ENCODE measurements around the gene WNT7A.

The WNT7A gene

GRCh38 chr3:13800064-13800463 is 79.8 kb downstream of the WNT7A start:
- no peak overlapping the region for H3K4me3 ChIP-seq (ENCODE audit: low read depth in 1 of 2, low read length in 1 of 2)
- H3K27ac ChIP-seq = no peak overlapping the region
- TF ChIP-seq CTCF (IDR thresholded peaks at IDR 0.05) = no peak
- H3K4me1 ChIP-seq (ENCODE audit: control insufficient read depth in 1 of 2, insufficient read depth in 1 of 2, low read depth in 1 of 2, low read length in 1 of 2) = no peaks in the 10 kb centered on the region
- H3K27me3 ChIP-seq = peaks cover 22% of the 10 kb centered on the region
- no peaks in the 10 kb centered on the region for H3K9me3 ChIP-seq
- H3K36me3 ChIP-seq = no peaks in the 10 kb centered on the region

GRCh38 chr3:13798401-13798800 is 81.5 kb downstream of the WNT7A start:
- no peak overlapping the region for H3K4me3 ChIP-seq (ENCODE audit: low read depth in 1 of 2, low read length in 1 of 2)
- TF ChIP-seq CTCF (IDR thresholded peaks at IDR 0.05) = no peak
- no peaks in the 10 kb centered on the region for H3K4me1 ChIP-seq (ENCODE audit: control insufficient read depth in 1 of 2, insufficient read depth in 1 of 2, low read depth in 1 of 2, low read length in 1 of 2)
- no peaks in the 10 kb centered on the region for H3K36me3 ChIP-seq
- H3K9me3 ChIP-seq = no peaks in the 10 kb centered on the region
- H3K27me3 ChIP-seq = peaks cover 22% of the 10 kb centered on the region
- H3K27ac ChIP-seq = no peak overlapping the region

- no peak overlapping the region for H3K27ac ChIP-seq
- no peak for TF ChIP-seq CTCF (IDR thresholded peaks at IDR 0.05)
These were observed 83.0 kb downstream of the WNT7A start for GRCh38 chr3:13796701-13797460.

GRCh38 chr3:13795816-13796215 is 84.1 kb downstream of the WNT7A start:
- Histone ChIP-seq H3K9me3 (no peaks in the 10 kb centered on the region), H3K4me3 (ENCODE audit: low read depth in 1 of 2, low read length in 1 of 2) (no peak overlapping the region), H3K4me1 (ENCODE audit: control insufficient read depth in 1 of 2, insufficient read depth in 1 of 2, low read depth in 1 of 2, low read length in 1 of 2) (no peaks in the 10 kb centered on the region), H3K27me3 (peaks cover 22% of the 10 kb centered on the region), H3K36me3 (no peaks in the 10 kb centered on the region), H3K27ac (no peak overlapping the region)
- TF ChIP-seq CTCF (IDR thresholded peaks at IDR 0.05) = no peak

More at GRCh38 chr3:13796701-13797460, 83.0 kb downstream of the WNT7A start:
- no peaks in the 10 kb centered on the region for H3K4me1 ChIP-seq (ENCODE audit: control insufficient read depth in 1 of 2, insufficient read depth in 1 of 2, low read depth in 1 of 2, low read length in 1 of 2)
- H3K27me3 ChIP-seq = peaks cover 22% of the 10 kb centered on the region
- no peaks in the 10 kb centered on the region for H3K9me3 ChIP-seq
- no peaks in the 10 kb centered on the region for H3K36me3 ChIP-seq
- H3K4me3 ChIP-seq (ENCODE audit: low read depth in 1 of 2, low read length in 1 of 2) = no peak overlapping the region

GRCh38 chr3:13794322-13794721 is 85.5 kb downstream of the WNT7A start:
- peaks cover 22% of the 10 kb centered on the region for H3K27me3 ChIP-seq
- no peaks in the 10 kb centered on the region for H3K4me1 ChIP-seq (ENCODE audit: control insufficient read depth in 1 of 2, insufficient read depth in 1 of 2, low read depth in 1 of 2, low read length in 1 of 2)
- TF ChIP-seq CTCF (IDR thresholded peaks at IDR 0.05) = no peak
- no peak overlapping the region for H3K4me3 ChIP-seq (ENCODE audit: low read depth in 1 of 2, low read length in 1 of 2)
- H3K36me3 ChIP-seq = no peaks in the 10 kb centered on the region
- no peak overlapping the region for H3K27ac ChIP-seq
- H3K9me3 ChIP-seq = no peaks in the 10 kb centered on the region
